Erythroblast (primary cell): ENCODE measurements around the gene AP3D1.

Source experiments
- GATA1 ChIP-seq: IDR thresholded peaks from 2 replicates; pipeline ENCODE4 v1.6.1; 2011; ENCODE audit warnings: low read depth, mild to moderate bottlenecking, control low read depth, low read length, moderate library complexity
- POLR2A ChIP-seq: IDR thresholded peaks from 2 replicates; pipeline ENCODE4 v1.6.1; 2011; ENCODE audit warnings: mild to moderate bottlenecking, low read length

GRCh38 chr19:2168619-2169424 is 17.5 kb upstream of the AP3D1 start:
- TF ChIP-seq POLR2A (peak; percentile 36), GATA1 (no peak)
